RWPE1 (cell line): ENCODE measurements around the gene CUTA.

ENCODE experiments used
- CTCF ChIA-PET: fragments of 350-600 bp; sonication (Branson Sonifier 250); formaldehyde crosslinking; extraction: SDS; loops from one replicate; lab custom pipeline; 2021; lab: Yijun Ruan, JAX
- POLR2A ChIA-PET: fragments of 400-600 bp; formaldehyde crosslinking; extraction: SDS; loops from one replicate; lab custom pipeline; 2020; ENCODE audit warnings: antibody characterized with exemption; ENCODE audit not compliant: low non-redundant PET; lab: Yijun Ruan, JAX
- DNase-seq: peaks from one replicate; pipeline ENCODE4 v3.0.0; 2012; ENCODE audit warnings: low spot score
- H3K27ac ChIP-seq: fragments of 450-650 bp; 2 replicates; pipeline ENCODE4 v1.5.1; 2017
- TF ChIP-seq, protein P1 (sequence below): fragments of 450-650 bp; conservative IDR thresholded peaks from 2 replicates; pipeline ENCODE4 v1.5.1; 2017; ENCODE audit warnings: low read depth, mild to moderate bottlenecking

CUTA gene

DNA sequence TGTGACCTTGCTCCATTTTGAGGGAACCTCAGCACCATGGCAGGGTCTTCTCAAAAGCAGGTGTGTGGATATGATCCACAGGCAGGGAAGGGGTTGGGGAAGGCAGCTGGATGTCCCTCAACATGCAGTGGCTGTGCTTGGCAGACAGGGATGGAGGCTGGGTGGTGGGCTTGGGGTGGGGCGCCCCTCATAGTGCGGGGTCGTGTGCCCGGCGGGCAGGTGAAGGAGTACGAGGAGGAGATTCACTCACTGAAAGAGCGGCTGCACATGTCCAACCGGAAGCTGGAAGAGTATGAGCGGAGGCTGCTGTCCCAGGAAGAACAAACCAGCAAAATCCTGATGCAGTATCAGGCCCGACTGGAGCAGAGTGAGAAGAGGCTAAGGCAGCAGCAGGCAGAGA, 28.4 kb upstream of the CUTA start:
- TF ChIP-seq, protein P1, sequence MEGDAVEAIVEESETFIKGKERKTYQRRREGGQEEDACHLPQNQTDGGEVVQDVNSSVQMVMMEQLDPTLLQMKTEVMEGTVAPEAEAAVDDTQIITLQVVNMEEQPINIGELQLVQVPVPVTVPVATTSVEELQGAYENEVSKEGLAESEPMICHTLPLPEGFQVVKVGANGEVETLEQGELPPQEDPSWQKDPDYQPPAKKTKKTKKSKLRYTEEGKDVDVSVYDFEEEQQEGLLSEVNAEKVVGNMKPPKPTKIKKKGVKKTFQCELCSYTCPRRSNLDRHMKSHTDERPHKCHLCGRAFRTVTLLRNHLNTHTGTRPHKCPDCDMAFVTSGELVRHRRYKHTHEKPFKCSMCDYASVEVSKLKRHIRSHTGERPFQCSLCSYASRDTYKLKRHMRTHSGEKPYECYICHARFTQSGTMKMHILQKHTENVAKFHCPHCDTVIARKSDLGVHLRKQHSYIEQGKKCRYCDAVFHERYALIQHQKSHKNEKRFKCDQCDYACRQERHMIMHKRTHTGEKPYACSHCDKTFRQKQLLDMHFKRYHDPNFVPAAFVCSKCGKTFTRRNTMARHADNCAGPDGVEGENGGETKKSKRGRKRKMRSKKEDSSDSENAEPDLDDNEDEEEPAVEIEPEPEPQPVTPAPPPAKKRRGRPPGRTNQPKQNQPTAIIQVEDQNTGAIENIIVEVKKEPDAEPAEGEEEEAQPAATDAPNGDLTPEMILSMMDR = no peak
- ChIA-PET POLR2A (no interaction called here), CTCF (no interaction called here)
- H3K27ac ChIP-seq = no peak overlapping the region
- DNase-seq = no peak

DNA sequence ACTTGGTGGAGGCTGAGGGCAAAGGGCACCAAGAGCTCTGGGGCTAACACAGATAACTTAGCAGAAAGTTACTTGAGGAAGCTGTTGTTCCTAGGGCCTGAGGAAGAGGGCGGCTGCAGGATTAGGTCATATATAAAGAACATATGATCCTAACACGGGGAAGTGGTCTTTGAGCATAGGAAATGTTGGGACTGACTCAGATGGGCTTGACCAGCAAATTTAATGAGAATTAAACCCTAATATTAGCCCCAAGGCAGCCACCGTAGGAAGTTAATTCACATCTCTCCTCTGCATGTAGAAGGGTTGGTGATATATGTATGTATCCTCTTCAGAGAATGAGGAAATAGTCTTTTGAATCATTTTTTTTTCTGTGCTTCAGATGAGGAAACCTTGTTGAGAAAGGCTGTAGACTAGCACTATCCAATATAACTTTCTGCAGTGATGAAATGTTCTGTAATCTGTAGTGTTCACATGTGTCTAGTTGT, 27.3 kb upstream of the CUTA start:
- POLR2A ChIA-PET = interaction anchor here (1.3 kb wide), 1 partner anchor 10 kb away, joined by 3 read pairs; the partner anchor contains the start of gene ZBTB9
- CTCF ChIA-PET = no interaction called here
- no peak for DNase-seq

GRCh38 chr6:33443619-33444504, 26.0 kb upstream of the CUTA start:
- no peak for DNase-seq
- CTCF ChIA-PET = no interaction called here
- POLR2A ChIA-PET = interaction anchor here (0.9 kb wide), 1 partner anchor 123 kb away, joined by 8 read pairs; no protein-coding TSS in a partner anchor
- TF ChIP-seq, protein P1 = no peak
- H3K27ac ChIP-seq = no peak overlapping the region

More for the DNA sequence above, 27.3 kb upstream of the CUTA start:
- no peak overlapping the region for H3K27ac ChIP-seq
- TF ChIP-seq, protein P1 = no peak

DNA sequence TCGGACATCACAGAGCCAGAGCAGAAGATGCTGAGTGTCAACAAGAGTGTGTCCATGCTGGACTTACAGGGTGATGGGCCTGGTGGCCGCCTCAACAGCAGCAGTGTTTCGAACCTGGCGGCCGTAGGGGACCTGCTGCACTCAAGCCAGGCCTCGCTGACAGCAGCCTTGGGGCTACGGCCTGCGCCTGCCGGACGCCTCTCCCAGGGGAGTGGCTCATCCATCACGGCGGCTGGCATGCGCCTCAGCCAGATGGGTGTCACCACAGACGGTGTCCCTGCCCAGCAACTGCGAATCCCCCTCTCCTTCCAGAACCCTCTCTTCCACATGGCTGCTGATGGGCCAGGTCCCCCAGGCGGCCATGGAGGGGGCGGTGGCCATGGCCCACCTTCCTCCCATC, 25.1 kb upstream of the CUTA start:
- ChIA-PET CTCF (interaction anchor here (0.5 kb wide), 1 partner anchor 69 kb away, joined by 3 read pairs; no protein-coding TSS in a partner anchor), POLR2A (no interaction called here)
- TF ChIP-seq, protein P1 = no peak
- no peak for DNase-seq
- H3K27ac ChIP-seq = no peak overlapping the region

DNA sequence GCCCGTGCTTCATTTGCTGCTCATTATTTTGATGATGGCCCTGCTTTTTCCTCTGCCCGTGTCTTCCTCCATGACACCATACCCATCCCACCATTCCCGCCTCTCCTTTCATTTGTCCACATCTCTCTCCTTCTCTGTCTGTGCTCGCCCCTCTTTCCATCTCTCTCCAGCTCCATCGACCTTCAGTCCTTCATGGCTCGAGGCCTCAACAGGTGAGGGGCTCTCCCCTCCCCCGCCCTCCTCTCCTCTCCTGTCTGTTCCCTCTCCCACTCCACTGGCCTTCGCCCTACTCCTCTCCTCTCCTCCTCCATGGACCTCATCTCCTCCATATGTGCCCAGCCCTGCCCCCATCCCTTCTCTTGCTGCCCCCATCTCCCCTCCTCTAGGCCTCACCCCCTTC, 24.4 kb upstream of the CUTA start:
- ChIA-PET POLR2A (no interaction called here), CTCF (interaction anchor here (0.7 kb wide), 1 partner anchor 8 kb away, joined by 3 read pairs; no protein-coding TSS in a partner anchor)
- TF ChIP-seq, protein P1 = no peak
- DNase-seq = no peak
- no peak overlapping the region; the same call in 1 of the 2 replicates for H3K27ac ChIP-seq

DNA sequence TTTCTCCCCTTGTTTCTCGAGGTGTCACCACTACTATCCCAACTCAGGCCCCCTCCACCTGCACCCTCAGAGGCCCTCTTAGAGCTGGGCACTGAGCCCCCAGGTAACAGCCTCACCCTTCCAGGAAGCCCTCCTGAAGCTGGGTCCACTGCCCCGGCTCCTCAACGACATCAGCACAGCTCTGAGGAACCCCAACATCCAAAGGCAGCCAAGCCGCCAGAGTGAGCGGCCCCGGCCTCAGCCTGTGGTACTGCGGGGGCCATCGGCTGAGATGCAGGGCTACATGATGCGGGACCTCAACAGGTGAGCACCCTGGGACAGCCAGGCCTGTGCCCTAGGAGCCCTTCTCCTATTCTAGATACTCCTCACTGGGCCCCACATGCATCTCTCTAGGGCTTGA, 23.6 kb upstream of the CUTA start:
- no peak for DNase-seq
- TF ChIP-seq, protein P1 = no peak
- no peak overlapping the region for H3K27ac ChIP-seq
- ChIA-PET CTCF (interaction anchor here (0.7 kb wide), 1 partner anchor 9 kb away, joined by 3 read pairs; no protein-coding TSS in a partner anchor), POLR2A (no interaction called here)
